GM12801 (cell line): Measurements from ENCODE around the gene RIC3.

ENCODE experiments used
- TF ChIP-seq, protein P1 (sequence below): IDR thresholded peaks from one replicate; pipeline ENCODE4 v1.5.1; 2011; ENCODE audit warnings: control low read depth; ENCODE audit not compliant: insufficient read length; ENCODE audit errors: extremely low read depth

Gene RIC3

DNA sequence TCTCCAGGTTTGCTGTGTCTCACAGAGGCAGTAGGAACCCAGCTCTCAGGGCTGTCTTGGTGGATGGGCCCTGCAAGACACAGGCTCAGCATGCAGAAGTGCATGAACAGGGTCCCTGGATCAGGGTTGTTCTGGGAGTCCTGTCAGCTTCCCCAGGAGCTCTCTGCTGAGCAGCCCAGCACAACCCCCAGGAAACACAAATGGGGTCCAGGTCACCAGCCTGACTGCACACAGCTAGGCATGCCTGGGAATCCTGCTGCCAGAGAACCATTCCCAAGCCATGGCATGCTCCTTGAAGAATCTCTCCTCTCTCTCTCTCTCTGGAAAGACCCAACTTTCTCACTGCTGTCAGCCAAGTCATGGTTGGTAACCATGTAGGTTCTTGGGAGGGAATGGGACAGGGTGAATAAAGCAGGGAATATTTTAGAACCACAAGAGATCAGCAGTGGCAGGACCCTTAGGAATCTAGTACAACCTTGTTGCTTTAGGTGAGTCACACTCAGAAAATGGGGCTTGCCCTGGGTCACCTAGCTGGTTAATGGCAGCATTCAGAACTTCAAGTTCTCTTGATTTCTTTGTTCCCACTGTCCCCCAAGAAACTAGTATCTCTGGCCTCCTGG lies 66.4 kb downstream of the RIC3 start:
- TF ChIP-seq, protein P1, sequence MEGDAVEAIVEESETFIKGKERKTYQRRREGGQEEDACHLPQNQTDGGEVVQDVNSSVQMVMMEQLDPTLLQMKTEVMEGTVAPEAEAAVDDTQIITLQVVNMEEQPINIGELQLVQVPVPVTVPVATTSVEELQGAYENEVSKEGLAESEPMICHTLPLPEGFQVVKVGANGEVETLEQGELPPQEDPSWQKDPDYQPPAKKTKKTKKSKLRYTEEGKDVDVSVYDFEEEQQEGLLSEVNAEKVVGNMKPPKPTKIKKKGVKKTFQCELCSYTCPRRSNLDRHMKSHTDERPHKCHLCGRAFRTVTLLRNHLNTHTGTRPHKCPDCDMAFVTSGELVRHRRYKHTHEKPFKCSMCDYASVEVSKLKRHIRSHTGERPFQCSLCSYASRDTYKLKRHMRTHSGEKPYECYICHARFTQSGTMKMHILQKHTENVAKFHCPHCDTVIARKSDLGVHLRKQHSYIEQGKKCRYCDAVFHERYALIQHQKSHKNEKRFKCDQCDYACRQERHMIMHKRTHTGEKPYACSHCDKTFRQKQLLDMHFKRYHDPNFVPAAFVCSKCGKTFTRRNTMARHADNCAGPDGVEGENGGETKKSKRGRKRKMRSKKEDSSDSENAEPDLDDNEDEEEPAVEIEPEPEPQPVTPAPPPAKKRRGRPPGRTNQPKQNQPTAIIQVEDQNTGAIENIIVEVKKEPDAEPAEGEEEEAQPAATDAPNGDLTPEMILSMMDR = no peak

GRCh38 chr11:8101421-8101820 lies 67.4 kb downstream of the RIC3 start:
- TF ChIP-seq, protein P1 = no peak

DNA sequence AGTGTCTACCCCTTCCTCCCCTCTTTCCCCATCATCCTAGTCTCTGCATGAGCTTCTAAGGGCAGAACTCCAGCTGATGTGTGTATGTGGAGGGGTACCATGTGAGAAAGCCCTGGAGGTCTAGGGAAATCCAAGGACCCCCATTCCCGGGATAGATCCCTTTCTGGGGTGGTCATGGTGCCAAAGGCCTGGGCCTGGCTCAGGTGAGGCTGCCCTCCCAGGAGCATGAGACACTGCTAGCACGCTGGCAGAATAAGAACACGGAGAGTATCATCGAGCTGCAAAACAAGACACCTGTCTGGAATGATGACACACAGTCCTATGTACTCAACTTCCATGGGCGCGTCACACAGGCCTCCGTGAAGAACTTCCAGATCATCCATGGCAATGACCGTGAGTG lies 68.2 kb downstream of the RIC3 start:
- TF ChIP-seq, protein P1 = no peak

DNA sequence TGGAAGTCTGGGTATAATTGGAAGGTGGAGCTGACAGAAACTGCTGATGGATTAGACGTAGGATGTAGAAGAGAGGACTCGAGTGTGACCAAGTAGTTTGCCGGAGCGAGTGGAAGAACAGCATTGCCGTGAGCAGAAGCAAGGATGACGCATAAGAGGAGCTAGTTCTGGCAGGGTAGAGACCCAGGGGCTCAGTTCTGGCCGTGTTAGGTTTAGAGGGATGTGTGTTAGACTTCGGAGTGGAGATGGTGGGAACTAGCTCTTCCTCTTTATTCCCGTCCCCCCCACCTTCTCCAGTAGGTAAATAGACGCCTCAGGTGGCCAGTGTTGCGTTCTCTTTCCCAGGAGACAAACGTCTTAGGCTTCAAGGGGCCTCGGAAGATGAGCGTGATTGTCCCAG lies 68.7 kb downstream of the RIC3 start:
- TF ChIP-seq, protein P1 = no peak

- TF ChIP-seq, protein P1 = no peak
These were observed 69.4 kb downstream of the RIC3 start for GRCh38 chr11:8099291-8099899.

- TF ChIP-seq, protein P1 = no peak
These were observed 69.9 kb downstream of the RIC3 start for GRCh38 chr11:8098879-8099278.

DNA sequence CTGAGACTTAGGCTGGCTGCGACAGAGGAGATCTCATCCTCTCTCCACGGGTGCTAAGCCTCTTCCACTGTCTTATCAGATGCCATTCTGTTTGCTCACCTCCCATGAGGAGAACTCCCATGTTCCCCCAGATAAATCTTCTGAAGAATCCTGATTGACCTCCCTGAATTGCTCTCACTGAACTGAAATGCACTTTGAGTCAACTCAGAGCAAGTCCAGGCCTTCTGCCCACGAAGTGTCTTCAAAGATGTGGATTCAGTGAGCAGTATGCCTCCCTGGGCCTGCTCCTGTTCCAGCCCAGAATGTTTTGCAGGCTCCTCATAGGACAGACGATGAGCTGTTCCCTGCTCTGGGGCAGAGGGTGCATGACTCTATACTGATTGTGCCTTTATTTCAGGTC lies 70.5 kb downstream of the RIC3 start:
- TF ChIP-seq, protein P1 = no peak
